K562 (cell line): ENCODE results near the gene MYCBPAP. TPM values are rescaled to one million over a fixed set of nuclear protein-coding genes. Genes with fewer than 3 reads are reported as not detected.

ENCODE experiments used
- ATAC-seq: fragments of 200-7000 bp; cut with Tn5 transposase; 3 replicates; pipeline ENCODE4 v1.9.1; 2020; ENCODE audit warnings: moderate library complexity
- BruUV-seq: library from RNA; stranded (reverse); fragments of 400-500 nt; replicated peaks from 2 replicates; lab custom pipeline; 2021; lab: Mats Ljungman, UMichigan
- CTCF ChIA-PET: fragments of 300-600 bp; formaldehyde crosslinking; extraction: SDS; loops from one replicate; lab custom pipeline; 2021; ENCODE audit warnings: low intra/inter-chr PET ratio; lab: Yijun Ruan, JAX
- POLR2A ChIA-PET: fragments of 300-600, 350-650 bp; sonication (Branson Sonifier 250); formaldehyde crosslinking; extraction: SDS; loops from one replicate; lab custom pipeline; 2021; ENCODE audit warnings: antibody characterized with exemption, inconsistent platforms; lab: Yijun Ruan, JAX
- DNase-seq, 4 experiments: peaks; one replicate each; pipeline versions ENCODE4 v3.0.0 to v3.0.0-alpha.2; 2011 to 2018; ENCODE audit warnings: low spot score in 3 of 4, mixed read lengths in 3 of 4; ENCODE audit errors: extremely low read depth in 1 of 4
- FAIRE-seq: peaks from 2 replicates; lab custom pipeline; 2011; peaks lifted over from hg19 to GRCh38; lab: Jason Lieb, UNC
- H2AFZ ChIP-seq: 2 replicates; pipeline ENCODE4 v1.6.0; 2011; ENCODE audit warnings: low read depth, low read length, control low read depth, inconsistent platforms
- H3K27ac ChIP-seq: fragments of 200-600 bp; 3 replicates; pipeline ENCODE4 v1.8.0; 2011; ENCODE audit warnings: low read depth, mild to moderate bottlenecking, control low read depth, inconsistent platforms, low read length, moderate library complexity, mixed read lengths; ENCODE audit errors: extremely low read depth
- H3K27me3 ChIP-seq, 2 experiments: fragments of 300-600 bp in 1 of 2; 2 replicates in 1 of 2; 3 replicates in 1 of 2; pipeline versions ENCODE4 v1.6.0 to v1.8.0; 2011; ENCODE audit warnings: inconsistent platforms in 2 of 2, low read length in 2 of 2, mild to moderate bottlenecking in 1 of 2, mixed read lengths in 1 of 2, moderate library complexity in 1 of 2; ENCODE audit not compliant: control insufficient read depth in 2 of 2, insufficient read depth in 2 of 2
- H3K36me3 ChIP-seq: fragments of 300-600 bp; 3 replicates; pipeline ENCODE4 v1.8.0; 2011; ENCODE audit warnings: mild to moderate bottlenecking, low read length, inconsistent platforms; ENCODE audit not compliant: control insufficient read depth, insufficient read depth
- H3K4me1 ChIP-seq, 2 experiments: fragments of 200-600 bp in 1 of 2; replicated peaks in 1 of 2; 2 replicates in 1 of 2; 3 replicates in 1 of 2; pipeline versions ENCODE4 v1.5.1 to v1.8.0; 2011; ENCODE audit warnings: inconsistent platforms in 2 of 2, low read length in 2 of 2, mild to moderate bottlenecking in 1 of 2, mixed read lengths in 1 of 2, moderate library complexity in 1 of 2; ENCODE audit not compliant: control insufficient read depth in 2 of 2, insufficient read depth in 2 of 2
- H3K4me2 ChIP-seq: 2 replicates; pipeline ENCODE4 v1.6.1; 2011; ENCODE audit warnings: low read length, control low read depth, inconsistent platforms, mixed read lengths; ENCODE audit not compliant: insufficient read depth
- H3K4me3 ChIP-seq: fragments of 200-600 bp; sonication (generic), shearing (Covaris generic); 2 replicates; pipeline ENCODE4 v1.5.1; 2016; ENCODE audit warnings: control low read depth, inconsistent platforms
- H3K79me2 ChIP-seq: fragments of 200-600 bp; 3 replicates; pipeline ENCODE4 v1.8.0; 2011; ENCODE audit warnings: low read length, inconsistent platforms; ENCODE audit not compliant: control insufficient read depth, insufficient read depth
- H3K9ac ChIP-seq, 2 experiments: 2 replicates each; pipeline versions ENCODE4 v1.6.0 to v1.6.1; 2011; ENCODE audit warnings: low read depth in 2 of 2, low read length in 2 of 2, control low read depth in 1 of 2, inconsistent platforms in 1 of 2, mild to moderate bottlenecking in 1 of 2, mixed read lengths in 1 of 2; ENCODE audit not compliant: insufficient read depth in 1 of 2
- H3K9me1 ChIP-seq: one replicate; pipeline ENCODE4 v1.6.0; 2011; ENCODE audit warnings: inconsistent platforms, mild to moderate bottlenecking, low read length, moderate library complexity; ENCODE audit not compliant: control insufficient read depth, insufficient read depth
- H3K9me3 ChIP-seq: replicated peaks from 2 replicates; pipeline ENCODE4 v1.5.1; 2011; ENCODE audit warnings: low read depth, low read length, inconsistent platforms; ENCODE audit not compliant: control insufficient read depth, insufficient read depth
- H4K20me1 ChIP-seq: replicated peaks from 2 replicates; pipeline ENCODE4 v1.6.1; 2011; ENCODE audit warnings: low read length, inconsistent platforms, mixed read lengths; ENCODE audit not compliant: control insufficient read depth, insufficient read depth
- ADNP ChIP-seq: fragments of 200-800 bp; sonication (Bioruptor generic); IDR thresholded peaks from 2 replicates; pipeline ENCODE4 v1.6.1; 2016; ENCODE audit warnings: missing genetic modification characterization, missing compliant biosample characterization
- ID3 ChIP-seq, 2 experiments: fragments of 250-450 bp in 1 of 2; fragments of 450-650 bp in 1 of 2; sonication (Bioruptor Pico) in 1 of 2; IDR thresholded peaks; 2 replicates each; pipeline versions ENCODE4 v1.6.1 to v1.8.0; 2016 to 2021; ENCODE audit warnings: mild to moderate bottlenecking in 2 of 2, moderate library complexity in 2 of 2, missing compliant biosample characterization in 1 of 2, missing genetic modification characterization in 1 of 2
- ILK ChIP-seq: fragments of 450-650 bp; IDR thresholded peaks from 2 replicates; pipeline ENCODE4 v1.6.1; 2016; ENCODE audit warnings: missing genetic modification characterization, low read depth, mild to moderate bottlenecking, missing compliant biosample characterization, moderate library complexity, borderline replicate concordance
- KHSRP ChIP-seq: fragments of 450-650 bp; IDR thresholded peaks from 2 replicates; pipeline ENCODE4 v1.6.1; 2017
- PCBP2 ChIP-seq: fragments of 200-400 bp; formaldehyde crosslinking; IDR thresholded peaks from 2 replicates; pipeline ENCODE4 v1.6.1; 2018; ENCODE audit warnings: low read length, low read depth, mild to moderate bottlenecking, moderate library complexity; ENCODE audit not compliant: poor library complexity, severe bottlenecking
- RHOXF2B ChIP-seq: fragments of 250-450 bp; sonication (Bioruptor Pico); conservative IDR thresholded peaks from 2 replicates; pipeline ENCODE4 v1.5.1; 2021
- TAL1 ChIP-seq: fragments of 450-650 bp; IDR thresholded peaks from 2 replicates; pipeline ENCODE4 v1.6.1; 2016; ENCODE audit warnings: mild to moderate bottlenecking
- TRIM28 ChIP-seq: fragments of 450-650 bp; IDR thresholded peaks from 2 replicates; pipeline ENCODE4 v1.6.1; 2017
- ZNF444 ChIP-seq: fragments of 250-450 bp; sonication (Bioruptor Pico); IDR thresholded peaks from 2 replicates; pipeline ENCODE4 v1.4.0; 2020; ENCODE audit warnings: mild to moderate bottlenecking, moderate library complexity
- WGBS: fragments of 100-300 bp; shearing (Covaris generic); methylation state at CpG from one replicate; pipeline ENCODE4 v1.1.6; 2016; ENCODE audit warnings: low coverage, mixed read lengths; ENCODE audit not compliant: insufficient coverage; ENCODE audit errors: missing lambda C conversion rate; 5-methylcytosine and 5-hydroxymethylcytosine counted together
- in situ Hi-C: fragments of 300-500 bp; cut with MboI; formaldehyde crosslinking; loops from 4 replicates; pipeline ENCODE4 v1.15.0; 2018; ENCODE audit warnings: inconsistent platforms, mixed read lengths
- intact Hi-C: fragments of 100-400 bp; cut with micrococcal nuclease; formaldehyde crosslinking; loops from 2 replicates; pipeline ENCODE4 v1.14.2; 2022
- polyA plus RNA-seq, 8 experiments: library from polyadenylated mRNA; depleted of rRNA in 4 of 8; stranded (reverse) in 5 of 8; unstranded in 3 of 8; fragments of >200 nt; fragmentation: Nextera tagmentation in 2 of 8; fragmentation: Illumina TruSeq in 1 of 8; extraction: Ambion mirVana in 2 of 8; extraction: Trizol in 1 of 8; gene quantifications; 2 replicates each; pipeline versions ENCODE4 v1.2.1 to v1.2.3, GENCODE V29; 2011 to 2014; ENCODE audit warnings: inconsistent platforms in 1 of 8, missing spikeins in 1 of 8
- total RNA-seq, 7 experiments: library from RNA; depleted of rRNA in 6 of 7; stranded (reverse); fragments of >200 nt in 6 of 7; fragmentation: Illumina TruSeq in 2 of 7; extraction: Trizol in 2 of 7; gene quantifications; 2 replicates each; pipeline versions ENCODE4 v1.2.1 to v1.2.3, GENCODE V29; 2011 to 2021; ENCODE audit warnings: low replicate concordance in 1 of 7
- TF ChIP-seq, protein P1 (sequence below): fragments of 250-450 bp; sonication (Bioruptor Pico); IDR thresholded peaks from 2 replicates; pipeline ENCODE4 v1.8.0; 2021; ENCODE audit warnings: borderline replicate concordance, mild to moderate bottlenecking, moderate library complexity; ENCODE audit not compliant: poor library complexity, severe bottlenecking

Gene MYCBPAP
- total and polyA plus RNA-seq, 9 of the 15 experiments (the other 6 are each of a cell fraction or from before 2014, with no cell fraction given), result not detected

DNA sequence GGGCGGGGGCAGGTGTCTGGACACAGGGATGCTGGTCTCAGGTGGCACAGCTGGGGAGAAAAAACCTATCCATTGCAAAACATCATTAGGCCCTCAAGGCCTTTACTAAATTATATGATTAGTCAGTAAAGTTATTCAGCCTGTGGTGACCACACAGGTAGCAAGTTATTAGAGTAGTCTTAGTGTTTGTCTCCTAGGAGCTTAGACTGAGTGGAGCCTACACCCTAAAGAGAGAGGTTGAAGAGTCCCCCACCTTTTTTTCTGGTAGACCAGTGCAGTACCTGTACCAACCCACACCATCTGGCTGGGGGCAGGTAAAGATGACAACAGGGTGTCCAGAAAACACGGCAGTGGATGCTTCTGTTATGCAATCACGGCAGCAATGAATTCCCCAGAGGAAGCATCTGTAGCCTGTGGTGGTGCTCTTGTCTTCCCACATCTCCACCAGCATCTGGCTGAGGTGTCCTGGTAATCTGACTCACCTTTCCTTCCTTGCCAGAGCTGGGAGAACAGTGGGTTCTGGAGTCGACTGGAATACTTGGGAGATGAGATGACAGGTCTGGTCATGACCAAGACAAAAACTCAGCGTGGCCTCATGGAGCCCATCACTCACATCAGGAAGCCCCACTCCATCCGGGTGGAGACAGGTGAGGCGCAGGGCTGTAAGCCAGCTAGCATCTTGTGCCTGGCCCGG is 11.0 kb downstream of the MYCBPAP start:
- no peaks in the 10 kb centered on the region for H3K9me3 ChIP-seq
- FAIRE-seq (no peak), ATAC-seq (no peak), DNase-seq (no peak)
- POLR2A ChIA-PET, result no interaction called here
- H3K36me3 ChIP-seq, result no peaks in the 10 kb centered on the region
- no peak overlapping the region for H3K4me3 ChIP-seq
- WGBS, result 11% methylated on average over 7 of the region's 8 CpGs
- no peak overlapping the region for H3K9ac ChIP-seq
- H3K4me1 ChIP-seq, result no peaks in the 10 kb centered on the region
- peaks cover 6 to 42% of the 10 kb centered on the region in 2 experiments; a peak in 3 of 5 replicates for H3K27me3 ChIP-seq
- H4K20me1 ChIP-seq, result no peaks in the 10 kb centered on the region
- no peaks in the 10 kb centered on the region for H3K9me1 ChIP-seq
- CTCF ChIA-PET, result no interaction called here
- no peak overlapping the region for H2AFZ ChIP-seq
- BruUV-seq, result no TSS peak
- TF ChIP-seq TAL1 (no peak), TRIM28 (no peak), KHSRP (no peak), ID3 (CRISPR knock-in tag; IDR thresholded peaks at IDR 0.05) (no peak), ID3 (tag; IDR thresholded peaks at IDR 0.05) (no peak), PCBP2 (no peak), RHOXF2B (CRISPR knock-in tag) (no peak), ILK (no peak), ADNP (no peak), ZNF444 (CRISPR knock-in tag) (no peak)
- TF ChIP-seq, protein P1, sequence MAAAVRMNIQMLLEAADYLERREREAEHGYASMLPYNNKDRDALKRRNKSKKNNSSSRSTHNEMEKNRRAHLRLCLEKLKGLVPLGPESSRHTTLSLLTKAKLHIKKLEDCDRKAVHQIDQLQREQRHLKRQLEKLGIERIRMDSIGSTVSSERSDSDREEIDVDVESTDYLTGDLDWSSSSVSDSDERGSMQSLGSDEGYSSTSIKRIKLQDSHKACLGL (CRISPR knock-in tag), result no peak
- H3K4me2 ChIP-seq, result no peak overlapping the region
- H3K27ac ChIP-seq, result no peak overlapping the region
- intact Hi-C loops (no loop called here), in situ Hi-C loops (no loop called here)
- no peaks in the 10 kb centered on the region for H3K79me2 ChIP-seq
